Mesenchymal stem cell (in vitro differentiated cells and primary cell): ENCODE data around the gene CCDC73.
"Not testable (repeated sequence)": the region's sequence is repeated elsewhere in the genome, so short reads cannot be mapped to it uniquely, and the experiment has no call there.

Experiments used
- DNase-seq: peaks from one replicate; pipeline ENCODE4 v3.0.0-alpha.2; 2013
- H2AFZ ChIP-seq: one replicate; pipeline ENCODE4 v1.6.1; 2013; ENCODE audit warnings: low read depth, mild to moderate bottlenecking, control low read depth, inconsistent platforms, low read length, moderate library complexity
- H2AK5ac ChIP-seq: 2 replicates; pipeline ENCODE4 v1.6.1; 2013; ENCODE audit warnings: low read length, moderate library complexity, mild to moderate bottlenecking, inconsistent platforms; ENCODE audit not compliant: severe bottlenecking
- H2BK120ac ChIP-seq: one replicate; pipeline ENCODE4 v1.6.1; 2013; ENCODE audit warnings: low read depth, mild to moderate bottlenecking, inconsistent platforms, low read length, moderate library complexity
- H2BK12ac ChIP-seq, 2 experiments: one replicate each; pipeline ENCODE4 v1.6.1; 2013; ENCODE audit warnings: inconsistent platforms in 2 of 2, low read length in 2 of 2, mild to moderate bottlenecking in 2 of 2, moderate library complexity in 2 of 2, control low read depth in 1 of 2
- H2BK15ac ChIP-seq: one replicate; pipeline ENCODE4 v1.6.1; 2013; ENCODE audit warnings: mild to moderate bottlenecking, low read depth, inconsistent platforms; ENCODE audit not compliant: poor library complexity, severe bottlenecking
- H2BK5ac ChIP-seq: 2 replicates; pipeline ENCODE4 v1.6.1; 2013; ENCODE audit warnings: low read depth, mild to moderate bottlenecking, low read length, control low read depth, inconsistent platforms; ENCODE audit not compliant: poor library complexity, severe bottlenecking
- H3K14ac ChIP-seq, 2 experiments: one replicate each; pipeline ENCODE4 v1.6.1; 2013; ENCODE audit warnings: inconsistent platforms in 2 of 2, low read length in 2 of 2, control low read depth in 1 of 2, mild to moderate bottlenecking in 1 of 2, moderate library complexity in 1 of 2
- H3K18ac ChIP-seq, 2 experiments: one replicate each; pipeline ENCODE4 v1.6.1; 2013; ENCODE audit warnings: inconsistent platforms in 2 of 2, low read length in 2 of 2, control low read depth in 1 of 2, low read depth in 1 of 2, mild to moderate bottlenecking in 1 of 2
- H3K23ac ChIP-seq, 2 experiments: one replicate each; pipeline ENCODE4 v1.6.1; 2013; ENCODE audit warnings: inconsistent platforms in 2 of 2, low read length in 2 of 2, mild to moderate bottlenecking in 2 of 2, moderate library complexity in 2 of 2, control low read depth in 1 of 2
- H3K27ac ChIP-seq: 2 replicates; pipeline ENCODE4 v1.5.1; 2013; ENCODE audit warnings: mild to moderate bottlenecking, moderate library complexity, low read length, control low read depth, inconsistent platforms; ENCODE audit not compliant: poor library complexity, severe bottlenecking
- H3K27me3 ChIP-seq, 2 experiments: 2 replicates each; pipeline versions ENCODE4 v1.6.1 to v1.7.0; 2013; ENCODE audit warnings: low read length in 2 of 2, mild to moderate bottlenecking in 2 of 2, moderate library complexity in 2 of 2, control low read depth in 1 of 2, inconsistent platforms in 1 of 2; ENCODE audit not compliant: control insufficient read depth in 1 of 2, insufficient read depth in 1 of 2
- H3K36me3 ChIP-seq, 2 experiments: 2 replicates each; pipeline versions ENCODE4 v1.6.1 to v1.7.0; 2013; ENCODE audit warnings: low read length in 2 of 2, control low read depth in 1 of 2, inconsistent platforms in 1 of 2, low read depth in 1 of 2, mild to moderate bottlenecking in 1 of 2; ENCODE audit not compliant: insufficient read depth in 2 of 2, control insufficient read depth in 1 of 2
- H3K4ac ChIP-seq, 2 experiments: one replicate each; pipeline ENCODE4 v1.6.1; 2013; ENCODE audit warnings: inconsistent platforms in 2 of 2, low read length in 2 of 2, mild to moderate bottlenecking in 2 of 2, moderate library complexity in 2 of 2, control low read depth in 1 of 2, low read depth in 1 of 2
- H3K4me1 ChIP-seq: 2 replicates; pipeline ENCODE4 v1.6.1; 2013; ENCODE audit warnings: low read depth, low read length, control low read depth; ENCODE audit not compliant: control insufficient read depth, insufficient read depth
- H3K4me2 ChIP-seq: 2 replicates; pipeline ENCODE4 v1.6.1; 2013; ENCODE audit warnings: low read length, mild to moderate bottlenecking, inconsistent platforms; ENCODE audit not compliant: poor library complexity, severe bottlenecking
- H3K4me3 ChIP-seq, 2 experiments: 2 replicates each; pipeline versions ENCODE4 v1.5.1 to v1.7.0; 2013; ENCODE audit warnings: low read length in 2 of 2, mild to moderate bottlenecking in 2 of 2, control low read depth in 1 of 2, low read depth in 1 of 2; ENCODE audit not compliant: insufficient read depth in 1 of 2
- H3K79me1 ChIP-seq: replicated peaks from 2 replicates; pipeline ENCODE4 v1.6.1; 2013; ENCODE audit warnings: mild to moderate bottlenecking, control low read depth, low read length, inconsistent platforms; ENCODE audit not compliant: poor library complexity, severe bottlenecking
- H3K9ac ChIP-seq: 2 replicates; pipeline ENCODE4 v1.7.0; 2013; ENCODE audit warnings: mild to moderate bottlenecking, low read length, moderate library complexity
- H3K9me3 ChIP-seq: 2 replicates; pipeline ENCODE4 v1.7.0; 2013; ENCODE audit warnings: mild to moderate bottlenecking, low read length; ENCODE audit not compliant: control insufficient read depth
- H4K8ac ChIP-seq: one replicate; pipeline ENCODE4 v1.6.1; 2013; ENCODE audit warnings: inconsistent platforms, mild to moderate bottlenecking, low read length, moderate library complexity
- H4K91ac ChIP-seq: one replicate; pipeline ENCODE4 v1.6.1; 2013; ENCODE audit warnings: mild to moderate bottlenecking, low read length, inconsistent platforms
- WGBS: methylation state at CpG from one replicate; pipeline ENCODE4 v1.1.7; 2013; ENCODE audit warnings: mixed read lengths; 5-methylcytosine and 5-hydroxymethylcytosine counted together

CCDC73 gene

DNA sequence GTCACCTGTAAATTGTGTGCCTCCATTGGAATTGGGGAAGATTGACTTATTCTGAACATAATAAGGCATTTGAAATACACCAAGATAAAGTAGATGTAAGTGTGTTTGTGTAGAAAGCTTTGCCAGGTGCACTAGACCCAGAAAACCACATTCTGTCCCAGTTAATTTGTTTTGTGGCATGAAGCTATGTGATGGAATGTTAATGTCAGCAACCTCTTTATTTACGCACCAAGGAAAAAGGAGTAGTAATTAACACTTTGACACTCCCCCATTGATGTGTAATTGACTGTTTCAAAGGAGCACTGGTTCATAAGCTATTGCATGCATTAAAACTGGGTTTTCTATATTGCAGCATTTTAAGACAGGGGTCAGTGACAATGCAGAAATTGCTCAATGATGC is 196.5 kb downstream of the CCDC73 start:
- Histone ChIP-seq H3K4ac (no peak overlapping the region), H2BK15ac (no peak overlapping the region), H3K4me2 (no peak overlapping the region), H2BK12ac (no peak overlapping the region), H3K27ac (no peak overlapping the region), H3K23ac (no peak overlapping the region), H2BK120ac (no peak overlapping the region), H4K8ac (no peak overlapping the region), H3K79me1 (peaks cover 12% of the 10 kb centered on the region), H3K27me3 (no peaks in the 10 kb centered on the region), H4K91ac (no peak overlapping the region), H2BK5ac (no peak overlapping the region), H3K9me3 (no peaks in the 10 kb centered on the region), H3K4me3 (no peak overlapping the region), H3K4me1 (no peaks in the 10 kb centered on the region), H3K18ac (no peak overlapping the region), H2AFZ (no peak overlapping the region), H3K36me3 (peaks cover 12 to 99% of the 10 kb centered on the region in 2 experiments), H2AK5ac (no peak overlapping the region), H3K14ac (no peak overlapping the region), H3K9ac (no peak overlapping the region)
- 100% methylated on average over 1 of the region's 1 CpG for WGBS
- no peak for DNase-seq

DNA sequence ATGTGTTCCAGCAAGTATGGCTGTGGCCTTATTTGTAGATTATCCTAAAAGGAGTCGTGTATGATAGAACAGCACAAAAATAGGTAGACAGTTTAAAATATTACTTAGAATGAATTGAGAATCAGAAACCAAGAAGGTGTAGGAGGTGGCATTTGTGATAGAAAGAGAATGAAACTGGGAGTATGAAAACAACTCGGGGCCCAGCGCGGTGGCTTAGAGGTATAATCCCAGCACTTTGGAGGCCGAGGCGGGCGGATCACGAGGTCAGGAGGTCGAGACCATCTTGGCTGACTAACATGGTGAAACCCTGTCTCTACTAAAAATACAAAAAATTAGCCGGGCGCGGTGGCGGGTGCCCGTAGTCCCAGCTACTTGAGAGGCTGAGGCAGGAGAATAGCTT is 198.3 kb downstream of the CCDC73 start:
- peaks cover 21 to 99% of the 10 kb centered on the region in 2 experiments for H3K36me3 ChIP-seq
- H3K79me1 ChIP-seq = peaks cover 22% of the 10 kb centered on the region
- H3K4me3 ChIP-seq, H3K4ac ChIP-seq, H2BK5ac ChIP-seq, H2BK120ac ChIP-seq, H2AK5ac ChIP-seq, H3K9me3 ChIP-seq, H4K8ac ChIP-seq, H3K9ac ChIP-seq, H3K4me2 ChIP-seq, DNase-seq, H3K4me1 ChIP-seq, H3K18ac ChIP-seq, H3K14ac ChIP-seq, H2BK15ac ChIP-seq, H3K27me3 ChIP-seq, H3K27ac ChIP-seq, H4K91ac ChIP-seq, H3K23ac ChIP-seq, H2BK12ac ChIP-seq, H2AFZ ChIP-seq: not testable (repeated sequence)
- 99% methylated on average over 14 of the region's 14 CpGs for WGBS

GRCh38 chr11:32594272-32594671 is 200.2 kb downstream of the CCDC73 start:
- DNase-seq = no peak
- Histone ChIP-seq H2BK15ac (no peak overlapping the region), H3K4me2 (no peak overlapping the region), H3K23ac (no peak overlapping the region), H3K14ac (no peak overlapping the region), H2BK120ac (no peak overlapping the region), H3K4me3 (no peak overlapping the region), H2BK12ac (no peak overlapping the region), H2AK5ac (no peak overlapping the region), H3K18ac (no peak overlapping the region), H3K9ac (no peak overlapping the region), H3K27me3 (no peaks in the 10 kb centered on the region), H2BK5ac (no peak overlapping the region), H3K9me3 (no peaks in the 10 kb centered on the region), H4K8ac (no peak overlapping the region), H4K91ac (no peak overlapping the region), H3K27ac (no peak overlapping the region), H3K4ac (no peak overlapping the region), H3K36me3 (peaks cover 33 to 99% of the 10 kb centered on the region in 2 experiments), H3K79me1 (peaks cover 30% of the 10 kb centered on the region), H3K4me1 (no peaks in the 10 kb centered on the region), H2AFZ (no peak overlapping the region)

- Histone ChIP-seq H3K79me1 (peaks cover 13% of the 10 kb centered on the region), H3K4me1 (peaks cover 3% of the 10 kb centered on the region), H3K9ac (peak overlapping the region; percentile 40), H4K8ac (no peak overlapping the region), H3K36me3 (peaks cover 15 to 42% of the 10 kb centered on the region in 2 experiments), H2BK12ac (no peak overlapping the region), H2BK5ac (no peak overlapping the region), H3K4me2 (no peak overlapping the region), H3K4me3 (no peak overlapping the region), H2BK120ac (no peak overlapping the region), H3K27ac (no peak overlapping the region), H3K4ac (no peak overlapping the region), H3K9me3 (no peaks in the 10 kb centered on the region), H3K18ac (no peak overlapping the region), H3K14ac (no peak overlapping the region), H3K27me3 (no peaks in the 10 kb centered on the region), H4K91ac (no peak overlapping the region), H3K23ac (no peak overlapping the region), H2BK15ac (no peak overlapping the region), H2AK5ac (no peak overlapping the region), H2AFZ (no peak overlapping the region)
- DNase-seq = peak; percentile 47
- WGBS = 82% methylated on average over 3 of the region's 4 CpGs
Measured at GRCh38 chr11:32586576-32587190, 207.8 kb downstream of the CCDC73 start.
